ENCODE measurements around the gene PLEKHA8. TPM values are rescaled to one million over a fixed set of nuclear protein-coding genes. Genes with fewer than 3 reads are reported as not detected.

Gene PLEKHA8
- total RNA-seq, 1 experiment from 2014 or later = 23.0 TPM

DNA sequence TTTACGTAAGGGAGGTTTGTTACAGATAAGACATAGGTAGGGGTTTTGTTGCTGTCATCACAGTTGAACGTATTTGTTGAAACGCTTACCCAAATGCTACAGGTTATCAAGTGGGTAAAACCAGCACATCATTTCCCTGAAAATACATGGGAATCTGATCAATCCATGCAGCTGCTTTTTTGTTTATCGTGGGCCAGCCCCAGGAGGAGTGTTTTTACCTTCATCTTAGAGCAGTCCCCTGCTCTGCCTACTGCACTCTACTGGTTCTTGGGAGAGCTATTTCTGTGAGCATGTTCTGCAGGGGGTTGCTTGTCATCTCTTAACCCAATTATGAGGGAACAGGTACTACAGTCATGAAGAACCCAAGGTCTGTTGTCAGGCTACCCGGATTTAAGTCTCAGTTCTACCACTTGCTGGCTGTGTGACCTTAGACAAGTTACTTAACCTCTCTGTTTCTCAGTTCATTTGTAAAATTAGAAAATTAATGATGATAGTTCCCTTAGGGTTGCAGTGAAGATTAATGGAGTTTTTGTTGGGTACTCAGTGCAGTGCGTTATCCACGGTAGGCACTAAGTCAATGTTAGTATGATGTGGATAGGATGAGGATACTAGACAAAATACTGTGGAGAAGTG lies 121.5 kb downstream of the PLEKHA8 start:
- Histone ChIP-seq H3K4me2 (0 out of 2 replicates have a peak overlapping the region, but pooled peaks have one; percentile 31), H4K20me1 (ENCODE audit: insufficient read depth) (no peaks in the 10 kb centered on the region)

GRCh38 chr7:30150711-30151110 lies 122.5 kb downstream of the PLEKHA8 start:
- CTCF ChIA-PET = no interaction called here
- POLR2A ChIA-PET (ENCODE audit: unreplicated experiment) = interaction anchor here (0.6 kb wide), 1 partner anchor 157 kb away, joined by 6 read pairs; no protein-coding TSS in a partner anchor
- peaks cover 8% of the 10 kb centered on the region; the same call in 1 of the 2 replicates for H3F3A ChIP-seq (ENCODE audit: insufficient read depth, low read depth)
- intact Hi-C loops (cut with micrococcal nuclease; ENCODE audit: unreplicated experiment) = no loop called here
- no peak overlapping the region for H2AFZ ChIP-seq
- no peak overlapping the region for H3K27ac ChIP-seq
- DNase-seq = no peak
- no TSS peak for BruUV-seq (replicated peaks)
- no peaks in the 10 kb centered on the region for H3K9me2 ChIP-seq (ENCODE audit: insufficient read depth)
- H3K27me3 ChIP-seq (ENCODE audit: insufficient read depth, low read depth) = peaks cover 17% of the 10 kb centered on the region; the same call in 1 of the 2 replicates
- H3K4me1 ChIP-seq (replicated peaks; ENCODE audit: insufficient read depth) = 0 out of 2 replicates have a peak, but pooled peaks cover 10% of the 10 kb centered on the region
- H3K79me2 ChIP-seq (ENCODE audit: low read depth) = no peaks in the 10 kb centered on the region
- H3K9me3 ChIP-seq (ENCODE audit: insufficient read depth, low read depth) = no peaks in the 10 kb centered on the region
- H3K4me3 ChIP-seq = no peak overlapping the region
- H3K4me2 ChIP-seq = no peak overlapping the region
- TF ChIP-seq EZH2 (IDR thresholded peaks at IDR 0.05; ENCODE audit: low read depth) = no peak
- TF ChIP-seq, protein P1, sequence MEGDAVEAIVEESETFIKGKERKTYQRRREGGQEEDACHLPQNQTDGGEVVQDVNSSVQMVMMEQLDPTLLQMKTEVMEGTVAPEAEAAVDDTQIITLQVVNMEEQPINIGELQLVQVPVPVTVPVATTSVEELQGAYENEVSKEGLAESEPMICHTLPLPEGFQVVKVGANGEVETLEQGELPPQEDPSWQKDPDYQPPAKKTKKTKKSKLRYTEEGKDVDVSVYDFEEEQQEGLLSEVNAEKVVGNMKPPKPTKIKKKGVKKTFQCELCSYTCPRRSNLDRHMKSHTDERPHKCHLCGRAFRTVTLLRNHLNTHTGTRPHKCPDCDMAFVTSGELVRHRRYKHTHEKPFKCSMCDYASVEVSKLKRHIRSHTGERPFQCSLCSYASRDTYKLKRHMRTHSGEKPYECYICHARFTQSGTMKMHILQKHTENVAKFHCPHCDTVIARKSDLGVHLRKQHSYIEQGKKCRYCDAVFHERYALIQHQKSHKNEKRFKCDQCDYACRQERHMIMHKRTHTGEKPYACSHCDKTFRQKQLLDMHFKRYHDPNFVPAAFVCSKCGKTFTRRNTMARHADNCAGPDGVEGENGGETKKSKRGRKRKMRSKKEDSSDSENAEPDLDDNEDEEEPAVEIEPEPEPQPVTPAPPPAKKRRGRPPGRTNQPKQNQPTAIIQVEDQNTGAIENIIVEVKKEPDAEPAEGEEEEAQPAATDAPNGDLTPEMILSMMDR (conservative IDR thresholded peaks at IDR 0.05) = no peak
- H3K36me3 ChIP-seq (ENCODE audit: low read depth) = no peaks in the 10 kb centered on the region
- H4K20me1 ChIP-seq (ENCODE audit: insufficient read depth) = no peaks in the 10 kb centered on the region

More for the DNA sequence above, 121.5 kb downstream of the PLEKHA8 start:
- intact Hi-C loops (cut with micrococcal nuclease; ENCODE audit: unreplicated experiment) = loop anchor here (2.0 to 10.0 kb wide), 2 partner anchors 17 to 355 kb away; partner anchors contain the start of gene GGCT
- no peaks in the 10 kb centered on the region for H3K9me3 ChIP-seq (ENCODE audit: insufficient read depth, low read depth)
- peaks cover 9% of the 10 kb centered on the region; the same call in 1 of the 2 replicates for H3F3A ChIP-seq (ENCODE audit: insufficient read depth, low read depth)
- H3K27me3 ChIP-seq (ENCODE audit: insufficient read depth, low read depth) = peaks cover 26% of the 10 kb centered on the region; the same call in 1 of the 2 replicates
- H3K4me1 ChIP-seq (replicated peaks; ENCODE audit: insufficient read depth) = 0 out of 2 replicates have a peak, but pooled peaks cover 10% of the 10 kb centered on the region
- BruUV-seq (replicated peaks) = no TSS peak
- TF ChIP-seq, protein P1 (conservative IDR thresholded peaks at IDR 0.05) = no peak
- TF ChIP-seq EZH2 (IDR thresholded peaks at IDR 0.05; ENCODE audit: low read depth) = no peak
- H2AFZ ChIP-seq = no peak overlapping the region
- CTCF ChIA-PET = no interaction called here
- H3K36me3 ChIP-seq (ENCODE audit: low read depth) = no peaks in the 10 kb centered on the region
- no peak overlapping the region for H3K4me3 ChIP-seq
- POLR2A ChIA-PET (ENCODE audit: unreplicated experiment) = no interaction called here
- H3K9me2 ChIP-seq (ENCODE audit: insufficient read depth) = no peaks in the 10 kb centered on the region
- H3K27ac ChIP-seq = no peak overlapping the region
- no peak for DNase-seq
- no peaks in the 10 kb centered on the region for H3K79me2 ChIP-seq (ENCODE audit: low read depth)

DNA sequence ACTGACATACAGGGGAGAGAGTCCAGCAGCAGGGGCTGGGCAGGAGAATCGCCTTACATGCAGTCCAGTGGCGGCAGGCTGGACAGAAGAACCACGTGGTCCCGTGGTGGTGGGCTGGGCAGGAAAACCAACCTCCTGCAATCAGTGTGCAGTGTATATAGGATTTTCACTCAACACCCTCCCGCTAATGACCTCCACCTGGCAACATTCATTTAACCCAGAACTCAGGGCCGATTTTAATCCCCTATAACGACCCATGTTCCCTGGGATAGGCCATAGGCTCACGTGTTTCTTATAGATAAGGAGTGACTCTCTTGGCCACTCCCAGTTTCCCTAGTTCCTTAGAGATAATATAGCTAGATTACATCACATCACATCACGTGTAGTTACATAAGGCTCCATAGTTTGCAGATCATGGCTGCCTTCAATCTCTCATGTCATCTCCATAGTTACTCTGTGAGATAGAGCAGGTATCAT lies 125.9 kb downstream of the PLEKHA8 start:
- CTCF ChIA-PET = no interaction called here
- H4K20me1 ChIP-seq (ENCODE audit: insufficient read depth) = no peaks in the 10 kb centered on the region
- H3K27ac ChIP-seq = no peak overlapping the region
- BruUV-seq (replicated peaks) = no TSS peak
- H3K4me1 ChIP-seq (replicated peaks; ENCODE audit: insufficient read depth) = peaks cover 13% of the 10 kb centered on the region
- no peaks in the 10 kb centered on the region for H3K36me3 ChIP-seq (ENCODE audit: low read depth)
- peaks cover 5% of the 10 kb centered on the region; the same call in 1 of the 2 replicates for H3F3A ChIP-seq (ENCODE audit: insufficient read depth, low read depth)
- no peak overlapping the region for H3K4me3 ChIP-seq
- intact Hi-C loops (cut with micrococcal nuclease; ENCODE audit: unreplicated experiment) = no loop called here
- no peak for DNase-seq
- no peaks in the 10 kb centered on the region for H3K9me2 ChIP-seq (ENCODE audit: insufficient read depth)
- POLR2A ChIA-PET (ENCODE audit: unreplicated experiment) = no interaction called here
- no peaks in the 10 kb centered on the region for H3K27me3 ChIP-seq (ENCODE audit: insufficient read depth, low read depth)
- no peak overlapping the region for H3K4me2 ChIP-seq
- H3K9me3 ChIP-seq (ENCODE audit: insufficient read depth, low read depth) = no peaks in the 10 kb centered on the region
- TF ChIP-seq, protein P1 (conservative IDR thresholded peaks at IDR 0.05) = no peak
- TF ChIP-seq EZH2 (IDR thresholded peaks at IDR 0.05; ENCODE audit: low read depth) = no peak
- no peaks in the 10 kb centered on the region for H3K79me2 ChIP-seq (ENCODE audit: low read depth)
- no peak overlapping the region for H2AFZ ChIP-seq

Data from PC-9 (cell line).